ENCODE results near the gene EXOC3. TPM values are rescaled to one million over a fixed set of nuclear protein-coding genes. Genes with fewer than 3 reads are reported as not detected.

EXOC3 gene
- total and polyA plus RNA-seq, 2 experiments from 2014 or later, result 39.9 to 40.9 TPM

- WGBS, 2 experiments (ENCODE audit: low coverage in 1 of 2, low lambda C conversion rate in 2 of 2, missing lambda C conversion rate in 2 of 2), result 90 to 92% methylated on average over 18 to 26 of the region's 26 CpGs
- H3K27ac ChIP-seq, result no peak overlapping the region
- in situ Hi-C loops (cut with MboI), result no loop called here
- H3K79me2 ChIP-seq (ENCODE audit: insufficient read depth), result no peaks in the 10 kb centered on the region
- no peak overlapping the region for H3K9ac ChIP-seq
- H3K36me3 ChIP-seq (ENCODE audit: low read depth), result no peaks in the 10 kb centered on the region
- no peaks in the 10 kb centered on the region for H3K9me3 ChIP-seq (ENCODE audit: low read depth)
- DNase-seq, result no peak
- H3K4me2 ChIP-seq (ENCODE audit: unreplicated experiment), result no peak overlapping the region
- H3F3A ChIP-seq (ENCODE audit: insufficient read depth), result no peaks in the 10 kb centered on the region
- no peak overlapping the region for H3K4me3 ChIP-seq
- H2AFZ ChIP-seq, result no peak overlapping the region
- H3K4me1 ChIP-seq (ENCODE audit: insufficient read depth), result no peaks in the 10 kb centered on the region
- H3K27me3 ChIP-seq (replicated peaks; ENCODE audit: insufficient read depth), result no peaks in the 10 kb centered on the region
- H4K20me1 ChIP-seq (ENCODE audit: insufficient read depth), result no peaks in the 10 kb centered on the region
- TF ChIP-seq EZH2phosphoT487 (IDR thresholded peaks at IDR 0.05; ENCODE audit: insufficient read depth, low read depth) (no peak), EZH2 (IDR thresholded peaks at IDR 0.05; ENCODE audit: insufficient read depth, poor library complexity, severe bottlenecking) (no peak)
- H3K9me2 ChIP-seq (ENCODE audit: insufficient read depth), result no peaks in the 10 kb centered on the region
Observed at GRCh38 chr5:483011-483410, 40.0 kb downstream of the EXOC3 start.

DNA sequence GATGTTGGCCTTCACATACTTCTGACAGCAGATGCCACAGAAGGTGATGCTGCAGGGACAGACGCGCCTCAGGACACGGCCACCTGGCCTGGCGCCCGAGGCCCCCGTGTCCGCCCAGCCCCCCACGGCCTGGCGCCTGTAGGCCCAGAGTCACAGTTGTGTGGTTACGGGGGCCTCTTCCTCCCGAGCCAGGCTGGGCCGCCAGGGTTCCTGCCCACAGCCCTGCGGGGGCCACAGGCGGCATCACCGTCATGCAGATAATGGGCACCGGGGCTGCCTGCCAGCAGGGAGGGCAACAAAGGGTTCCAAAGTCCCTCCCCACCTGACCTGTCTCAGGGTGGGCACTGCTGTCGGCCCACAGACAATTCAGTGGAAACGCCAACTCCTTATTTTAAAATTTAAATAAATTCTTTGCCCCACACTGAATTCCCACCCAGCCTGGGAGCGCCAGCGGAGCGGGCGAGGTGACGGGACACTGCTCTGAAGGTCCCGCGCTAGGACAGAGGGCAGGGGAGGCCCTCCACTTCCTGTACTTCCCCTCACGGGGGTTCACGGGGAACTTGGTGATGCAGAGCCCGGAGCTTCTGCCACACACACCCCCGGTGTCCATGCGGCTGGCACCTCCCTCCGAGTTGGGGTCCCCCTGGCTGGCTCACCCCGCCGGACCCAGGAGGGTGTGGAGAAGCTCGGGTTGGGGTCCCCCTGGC, 40.6 kb downstream of the EXOC3 start:
- TF ChIP-seq EZH2 (IDR thresholded peaks at IDR 0.05; ENCODE audit: insufficient read depth, poor library complexity, severe bottlenecking) (no peak), EZH2phosphoT487 (IDR thresholded peaks at IDR 0.05; ENCODE audit: insufficient read depth, low read depth) (no peak)
- WGBS, 2 experiments (ENCODE audit: low coverage in 1 of 2, low lambda C conversion rate in 2 of 2, missing lambda C conversion rate in 2 of 2), result 82 to 85% methylated on average over 30 to 34 of the region's 34 CpGs
- Histone ChIP-seq H3K27me3 (replicated peaks; ENCODE audit: insufficient read depth) (no peaks in the 10 kb centered on the region), H3K9ac (no peak overlapping the region), H3K36me3 (ENCODE audit: low read depth) (no peaks in the 10 kb centered on the region), H4K20me1 (ENCODE audit: insufficient read depth) (no peaks in the 10 kb centered on the region), H3K27ac (no peak overlapping the region), H2AFZ (no peak overlapping the region), H3K9me3 (ENCODE audit: low read depth) (no peaks in the 10 kb centered on the region), H3K79me2 (ENCODE audit: insufficient read depth) (no peaks in the 10 kb centered on the region), H3K9me2 (ENCODE audit: insufficient read depth) (no peaks in the 10 kb centered on the region), H3K4me1 (ENCODE audit: insufficient read depth) (no peaks in the 10 kb centered on the region), H3K4me2 (ENCODE audit: unreplicated experiment) (no peak overlapping the region), H3K4me3 (no peak overlapping the region), H3F3A (ENCODE audit: insufficient read depth) (no peaks in the 10 kb centered on the region)
- DNase-seq, result no peak
- in situ Hi-C loops (cut with MboI), result no loop called here

- WGBS, 2 experiments (ENCODE audit: low coverage in 1 of 2, low lambda C conversion rate in 2 of 2, missing lambda C conversion rate in 2 of 2), result 78 to 81% methylated on average over 19 to 22 of the region's 24 CpGs
- DNase-seq, result no peak
- no peaks in the 10 kb centered on the region for H3F3A ChIP-seq (ENCODE audit: insufficient read depth)
- H3K4me1 ChIP-seq (ENCODE audit: insufficient read depth), result no peaks in the 10 kb centered on the region
- H2AFZ ChIP-seq, result no peak overlapping the region
- in situ Hi-C loops (cut with MboI), result no loop called here
- H3K4me2 ChIP-seq (ENCODE audit: unreplicated experiment), result no peak overlapping the region
- no peak overlapping the region for H3K4me3 ChIP-seq
- H3K9ac ChIP-seq, result no peak overlapping the region
- H3K79me2 ChIP-seq (ENCODE audit: insufficient read depth), result no peaks in the 10 kb centered on the region
- TF ChIP-seq EZH2phosphoT487 (IDR thresholded peaks at IDR 0.05; ENCODE audit: insufficient read depth, low read depth), result no peak
- no peak for TF ChIP-seq EZH2 (IDR thresholded peaks at IDR 0.05; ENCODE audit: insufficient read depth, poor library complexity, severe bottlenecking)
- H3K9me3 ChIP-seq (ENCODE audit: low read depth), result no peaks in the 10 kb centered on the region
- no peaks in the 10 kb centered on the region for H3K36me3 ChIP-seq (ENCODE audit: low read depth)
- H3K27ac ChIP-seq, result no peak overlapping the region
- no peaks in the 10 kb centered on the region for H4K20me1 ChIP-seq (ENCODE audit: insufficient read depth)
- H3K27me3 ChIP-seq (replicated peaks; ENCODE audit: insufficient read depth), result no peaks in the 10 kb centered on the region
- no peaks in the 10 kb centered on the region for H3K9me2 ChIP-seq (ENCODE audit: insufficient read depth)
Observed at GRCh38 chr5:484556-484955, 41.6 kb downstream of the EXOC3 start.

- 76 to 77% methylated on average over 28 to 29 of the region's 29 CpGs for WGBS, 2 experiments (ENCODE audit: low coverage in 1 of 2, low lambda C conversion rate in 2 of 2, missing lambda C conversion rate in 2 of 2)
- no peaks in the 10 kb centered on the region for H4K20me1 ChIP-seq (ENCODE audit: insufficient read depth)
- no peaks in the 10 kb centered on the region for H3K36me3 ChIP-seq (ENCODE audit: low read depth)
- no peaks in the 10 kb centered on the region for H3K9me2 ChIP-seq (ENCODE audit: insufficient read depth)
- no peak overlapping the region for H3K4me2 ChIP-seq (ENCODE audit: unreplicated experiment)
- DNase-seq, result no peak
- no peaks in the 10 kb centered on the region for H3K79me2 ChIP-seq (ENCODE audit: insufficient read depth)
- no peaks in the 10 kb centered on the region for H3K9me3 ChIP-seq (ENCODE audit: low read depth)
- TF ChIP-seq EZH2phosphoT487 (IDR thresholded peaks at IDR 0.05; ENCODE audit: insufficient read depth, low read depth) (no peak), EZH2 (IDR thresholded peaks at IDR 0.05; ENCODE audit: insufficient read depth, poor library complexity, severe bottlenecking) (no peak)
- no peaks in the 10 kb centered on the region for H3F3A ChIP-seq (ENCODE audit: insufficient read depth)
- H3K27ac ChIP-seq, result no peak overlapping the region
- H3K27me3 ChIP-seq (replicated peaks; ENCODE audit: insufficient read depth), result no peaks in the 10 kb centered on the region
- no peak overlapping the region for H2AFZ ChIP-seq
- H3K4me1 ChIP-seq (ENCODE audit: insufficient read depth), result no peaks in the 10 kb centered on the region
- H3K4me3 ChIP-seq, result no peak overlapping the region
- in situ Hi-C loops (cut with MboI), result no loop called here
- H3K9ac ChIP-seq, result no peak overlapping the region
Observed at GRCh38 chr5:485113-485945, 42.4 kb downstream of the EXOC3 start.

Measured in GM23248 (cell line).